WTC11 (cell line): ENCODE measurements around the gene ENC1. TPM values are rescaled to one million over a fixed set of nuclear protein-coding genes. Genes with fewer than 3 reads are reported as not detected.

Experiments used
- ATAC-seq: fragments of 200-7000 bp; cut with Tn5 transposase; 2 replicates; pipeline ENCODE4 v1.10.0; 2021; ENCODE audit warnings: mild to moderate bottlenecking, moderate library complexity
- CTCF ChIA-PET: fragments of 300-600 bp; sonication (Branson Sonifier 250); formaldehyde crosslinking; loops from one replicate; lab custom pipeline; 2021; ENCODE audit warnings: antibody characterized with exemption; lab: Charles Lee
- POLR2A ChIA-PET: fragments of 350-600 bp; sonication (Branson Sonifier 250); formaldehyde crosslinking; loops from one replicate; lab custom pipeline; 2021; ENCODE audit warnings: antibody characterized with exemption; lab: Charles Lee
- DNase-seq: peaks from one replicate; pipeline ENCODE4 v3.0.0; 2021; ENCODE audit warnings: low spot score
- H3K27ac Mint-ChIP-seq: 2 replicates; pipeline ENCODE4 v1.8.0; 2021; ENCODE audit warnings: mixed read lengths
- H3K27me3 Mint-ChIP-seq: 2 replicates; pipeline ENCODE4 v1.8.0; 2021; ENCODE audit warnings: low read depth, mild to moderate bottlenecking, moderate library complexity, mixed read lengths
- H3K36me3 Mint-ChIP-seq: 2 replicates; pipeline ENCODE4 v1.8.0; 2021; ENCODE audit warnings: mixed read lengths
- H3K4me1 Mint-ChIP-seq: 2 replicates; pipeline ENCODE4 v1.8.0; 2022; ENCODE audit warnings: mixed read lengths
- H3K4me3 Mint-ChIP-seq: 2 replicates; pipeline ENCODE4 v1.8.0; 2021; ENCODE audit warnings: mild to moderate bottlenecking, moderate library complexity, mixed read lengths
- H3K9me3 Mint-ChIP-seq: 2 replicates; pipeline ENCODE4 v1.8.0; 2021; ENCODE audit warnings: mixed read lengths
- ARID4B ChIP-seq: sonication (generic); formaldehyde crosslinking; IDR thresholded peaks from 2 replicates; pipeline ENCODE4 v1.8.0; 2023; ENCODE audit warnings: missing genetic modification reagents, mild to moderate bottlenecking, borderline replicate concordance
- ATF2 ChIP-seq: sonication (generic); formaldehyde crosslinking; IDR thresholded peaks from 2 replicates; pipeline ENCODE4 v1.8.1; 2022; ENCODE audit warnings: low read depth, missing genetic modification reagents, borderline replicate concordance
- ERG ChIP-seq: fragments of 250-450 bp; sonication (Bioruptor Pico); IDR thresholded peaks from 2 replicates; pipeline ENCODE4 v1.8.0; 2021; ENCODE audit warnings: mild to moderate bottlenecking
- ESRRA ChIP-seq: sonication (generic); formaldehyde crosslinking; IDR thresholded peaks from 2 replicates; pipeline ENCODE4 v1.8.1; 2022; ENCODE audit warnings: mild to moderate bottlenecking, missing genetic modification reagents, borderline replicate concordance
- GTF2I ChIP-seq: fragments of 250-450 bp; sonication (Bioruptor Pico); conservative IDR thresholded peaks from 2 replicates; pipeline ENCODE4 v1.4.0; 2021; ENCODE audit warnings: mild to moderate bottlenecking
- JUN ChIP-seq: sonication (generic); formaldehyde crosslinking; IDR thresholded peaks from 2 replicates; pipeline ENCODE4 v1.8.0; 2023; ENCODE audit warnings: mild to moderate bottlenecking, missing genetic modification reagents
- MAX ChIP-seq: sonication (generic); formaldehyde crosslinking; IDR thresholded peaks from 2 replicates; pipeline ENCODE4 v1.8.0; 2022; ENCODE audit warnings: mild to moderate bottlenecking, missing genetic modification reagents
- MYBL2 ChIP-seq: sonication (generic); formaldehyde crosslinking; IDR thresholded peaks from 2 replicates; pipeline ENCODE4 v1.8.1; 2023; ENCODE audit warnings: mild to moderate bottlenecking, moderate library complexity, missing genetic modification reagents
- NR2C2 ChIP-seq: sonication (generic); formaldehyde crosslinking; IDR thresholded peaks from 2 replicates; pipeline ENCODE4 v1.8.0; 2022; ENCODE audit warnings: mild to moderate bottlenecking, missing genetic modification reagents
- TP53 ChIP-seq: sonication (generic); formaldehyde crosslinking; IDR thresholded peaks from 2 replicates; pipeline ENCODE4 v1.8.1; 2023; ENCODE audit warnings: mild to moderate bottlenecking, missing genetic modification reagents
- ZBTB43 ChIP-seq: sonication (generic); formaldehyde crosslinking; IDR thresholded peaks from 2 replicates; pipeline ENCODE4 v1.8.1; 2023; ENCODE audit warnings: mild to moderate bottlenecking, missing genetic modification reagents
- ZMAT4 ChIP-seq: fragments of 250-450 bp; sonication (Bioruptor Pico); IDR thresholded peaks from 2 replicates; pipeline ENCODE4 v1.9.0; 2021; ENCODE audit warnings: mild to moderate bottlenecking
- ZNF121 ChIP-seq: sonication (generic); formaldehyde crosslinking; IDR thresholded peaks from 2 replicates; pipeline ENCODE4 v1.8.0; 2023; ENCODE audit warnings: missing genetic modification reagents
- ZNF512 ChIP-seq: sonication (generic); formaldehyde crosslinking; IDR thresholded peaks from 2 replicates; pipeline ENCODE4 v1.8.1; 2022; ENCODE audit warnings: missing genetic modification reagents, borderline replicate concordance
- ZSCAN18 ChIP-seq: fragments of 250-450 bp; sonication (Bioruptor Pico); IDR thresholded peaks from 2 replicates; pipeline ENCODE4 v2.1.2; 2022; ENCODE audit warnings: mild to moderate bottlenecking, moderate library complexity
- total RNA-seq: library from RNA; stranded (reverse); gene quantifications from 3 replicates; pipeline ENCODE4 v1.2.3, GENCODE V29; 2021

Gene ENC1
- total RNA-seq, 1 experiment from 2014 or later: 18.3 TPM

GRCh38 chr5:74672215-74672877 lies 31.8 kb upstream of the ENC1 start:
- Mint-ChIP-seq H3K4me3 (no peak overlapping the region), H3K9me3 (no peaks in the 10 kb centered on the region), H3K36me3 (no peaks in the 10 kb centered on the region), H3K27ac (no peak overlapping the region), H3K4me1 (peaks cover 21% of the 10 kb centered on the region), H3K27me3 (no peaks in the 10 kb centered on the region)
- ATAC-seq (no peak), DNase-seq (no peak)
- TF ChIP-seq ZBTB43 (CRISPR knock-in tag) (no peak), ESRRA (CRISPR knock-in tag) (no peak), ERG (CRISPR knock-in tag) (no peak), MAX (CRISPR knock-in tag) (no peak), ARID4B (no peak), MYBL2 (CRISPR knock-in tag) (no peak), ZMAT4 (CRISPR knock-in tag) (no peak), JUN (CRISPR knock-in tag) (no peak), ZNF512 (no peak), GTF2I (CRISPR knock-in tag) (no peak)
- ChIA-PET POLR2A (no interaction called here), CTCF (interaction anchor here (1.1 to 1.3 kb wide), 2 partner anchors 244 to 769 kb away, joined by 3 to 4 read pairs; no protein-coding TSS in a partner anchor)

GRCh38 chr5:74670396-74671038 lies 30.0 kb upstream of the ENC1 start:
- POLR2A ChIA-PET: no interaction called here
- no peak overlapping the region for H3K4me3 Mint-ChIP-seq
- H3K4me1 Mint-ChIP-seq: peaks cover 33% of the 10 kb centered on the region
- no peaks in the 10 kb centered on the region for H3K27me3 Mint-ChIP-seq
- no peak overlapping the region for H3K27ac Mint-ChIP-seq
- H3K9me3 Mint-ChIP-seq: no peaks in the 10 kb centered on the region
- CTCF ChIA-PET: no interaction called here
- DNase-seq: no peak
- ATAC-seq: no peak
- H3K36me3 Mint-ChIP-seq: no peaks in the 10 kb centered on the region
- TF ChIP-seq ATF2 (CRISPR knock-in tag): no peak
- TF ChIP-seq TP53 (CRISPR knock-in tag): no peak
- TF ChIP-seq ZNF121 (CRISPR knock-in tag): no peak
- TF ChIP-seq NR2C2: no peak
- no peak for TF ChIP-seq ERG (CRISPR knock-in tag)
- TF ChIP-seq ZSCAN18 (CRISPR knock-in tag): no peak
